Keratinocyte (primary cell): Measurements from ENCODE around the gene LMCD1. TPM values are rescaled to one million over a fixed set of nuclear protein-coding genes. Genes with fewer than 3 reads are reported as not detected.

Experiments used
- DNase-seq: peaks from one replicate; pipeline ENCODE4 v3.0.0-alpha.2; 2011; ENCODE audit warnings: low read depth, missing footprints, low spot score
- FAIRE-seq: peaks from 2 replicates; lab custom pipeline; 2011; peaks lifted over from hg19 to GRCh38; lab: Jason Lieb, UNC
- H2AFZ ChIP-seq: 2 replicates; pipeline ENCODE4 v1.6.0; 2012; ENCODE audit warnings: low read length, control low read depth, inconsistent platforms; ENCODE audit not compliant: control insufficient read depth
- H3K27ac ChIP-seq: 2 replicates; pipeline ENCODE4 v1.5.1; 2011; ENCODE audit warnings: low read length; ENCODE audit not compliant: control insufficient read depth, insufficient read depth
- H3K27me3 ChIP-seq: 3 replicates; pipeline ENCODE4 v1.6.0; 2011; ENCODE audit warnings: low read length; ENCODE audit not compliant: control insufficient read depth, insufficient read depth; ENCODE audit errors: extremely low read depth
- H3K36me3 ChIP-seq, 2 experiments: 2 replicates in 1 of 2; 3 replicates in 1 of 2; pipeline ENCODE4 v1.5.1; 2011; ENCODE audit warnings: low read length in 2 of 2, mild to moderate bottlenecking in 1 of 2; ENCODE audit not compliant: control insufficient read depth in 2 of 2, insufficient read depth in 2 of 2; ENCODE audit errors: extremely low read depth in 1 of 2
- H3K4me1 ChIP-seq: 3 replicates; pipeline ENCODE4 v1.5.1; 2011; ENCODE audit warnings: low read length; ENCODE audit not compliant: control insufficient read depth, insufficient read depth; ENCODE audit errors: extremely low read depth
- H3K4me2 ChIP-seq: 3 replicates; pipeline ENCODE4 v1.6.0; 2011; ENCODE audit warnings: low read depth, low read length; ENCODE audit not compliant: control insufficient read depth, insufficient read depth; ENCODE audit errors: extremely low read depth
- H3K4me3 ChIP-seq, 3 experiments: fragments of 200-600 bp in 1 of 3; sonication (generic) in 1 of 3; 2 replicates in 2 of 3; 3 replicates in 1 of 3; pipeline ENCODE4 v1.5.1; 2011 to 2016; ENCODE audit warnings: low read length in 3 of 3, mild to moderate bottlenecking in 3 of 3, control low read depth in 2 of 3, inconsistent platforms in 1 of 3, low read depth in 1 of 3, mixed read lengths in 1 of 3, mixed run types in 1 of 3, moderate library complexity in 1 of 3; ENCODE audit not compliant: control insufficient read depth in 2 of 3, insufficient read depth in 2 of 3; ENCODE audit errors: extremely low read depth in 1 of 3
- H3K79me2 ChIP-seq: 2 replicates; pipeline ENCODE4 v1.6.0; 2012; ENCODE audit warnings: low read length; ENCODE audit not compliant: control insufficient read depth, insufficient read depth
- H3K9ac ChIP-seq: 3 replicates; pipeline ENCODE4 v1.6.0; 2011; ENCODE audit warnings: low read length; ENCODE audit not compliant: control insufficient read depth, insufficient read depth; ENCODE audit errors: extremely low read depth
- H3K9me1 ChIP-seq: 3 replicates; pipeline ENCODE4 v1.6.0; 2011; ENCODE audit warnings: low read length; ENCODE audit not compliant: control insufficient read depth, insufficient read depth; ENCODE audit errors: extremely low read depth
- H3K9me3 ChIP-seq: 2 replicates; pipeline ENCODE4 v1.5.1; 2012; ENCODE audit warnings: low read depth, low read length; ENCODE audit not compliant: control insufficient read depth
- H4K20me1 ChIP-seq: 3 replicates; pipeline ENCODE4 v1.6.0; 2011; ENCODE audit warnings: low read length; ENCODE audit not compliant: control insufficient read depth, insufficient read depth; ENCODE audit errors: extremely low read depth
- CTCF ChIP-seq, 3 experiments: IDR thresholded peaks in 1 of 3; conservative IDR thresholded peaks in 1 of 3; optimal IDR thresholded peaks in 1 of 3; 2 replicates in 2 of 3; 3 replicates in 1 of 3; pipeline versions ENCODE3 to v1.5.1; 2011; ENCODE audit warnings: low read length in 3 of 3, mild to moderate bottlenecking in 3 of 3, moderate library complexity in 2 of 3, control low read depth in 1 of 3, inconsistent platforms in 1 of 3; ENCODE audit not compliant: insufficient read depth in 2 of 3; ENCODE audit errors: extremely low read depth in 1 of 3
- EZH2 ChIP-seq: IDR thresholded peaks from one replicate; pipeline ENCODE4 v1.6.1; 2012; ENCODE audit warnings: inconsistent platforms, mild to moderate bottlenecking, low read length, moderate library complexity
- dilution Hi-C: fragments of 300-500 bp; cut with MboI; formaldehyde crosslinking; loops from one replicate; pipeline ENCODE4 v1.7.0; 2020; ENCODE audit warnings: low sequenced_read_pairs; ENCODE audit not compliant: extremely low pct_ligation_motif_present
- polyA plus RNA-seq, 5 experiments: library from polyadenylated mRNA; depleted of rRNA in 3 of 5; stranded (reverse) in 3 of 5; stranded (forward) in 1 of 5; unstranded in 1 of 5; fragments of >200 nt; gene quantifications; 1 replicate in 1 of 5; 2 replicates in 3 of 5; 3 replicates in 1 of 5; pipeline versions ENCODE4 v1.2.1 to v1.2.3, GENCODE V29; 2011 to 2012; ENCODE audit warnings: missing spikeins in 2 of 5, low read depth in 1 of 5, low replicate concordance in 1 of 5

LMCD1 gene
- polyA plus RNA-seq, 1 donor (not counting 4 experiments of a cell fraction or from before 2014, with no cell fraction given): 3.7 TPM

- Histone ChIP-seq H3K4me1 (no peaks in the 10 kb centered on the region), H3K36me3 (no peaks in the 10 kb centered on the region), H2AFZ (no peak overlapping the region), H3K4me3 (no peak overlapping the region), H3K9ac (no peak overlapping the region), H3K27me3 (peaks cover 3% of the 10 kb centered on the region), H4K20me1 (no peaks in the 10 kb centered on the region), H3K9me3 (no peaks in the 10 kb centered on the region), H3K79me2 (no peaks in the 10 kb centered on the region), H3K4me2 (no peak overlapping the region), H3K27ac (no peak overlapping the region), H3K9me1 (no peaks in the 10 kb centered on the region)
- DNase-seq: no peak
- dilution Hi-C loops: no loop called here
- no peak for TF ChIP-seq CTCF (optimal IDR thresholded peaks at IDR 0.05 in 1 of 3, IDR thresholded peaks at IDR 0.05 in 1 of 3, conservative IDR thresholded peaks at IDR 0.05 in 1 of 3; ENCODE audit: extremely low read depth in 1 of 3, insufficient read depth in 2 of 3, low read length in 3 of 3)
- no peak for TF ChIP-seq EZH2
- FAIRE-seq: no peak
These were observed 37.8 kb downstream of the LMCD1 start for GRCh38 chr3:8539419-8539818.

GRCh38 chr3:8540456-8540855, 38.8 kb downstream of the LMCD1 start:
- dilution Hi-C loops: no loop called here
- Histone ChIP-seq H2AFZ (no peak overlapping the region), H3K9me1 (no peaks in the 10 kb centered on the region), H3K4me3 (no peak overlapping the region), H4K20me1 (no peaks in the 10 kb centered on the region), H3K27me3 (peaks cover 3% of the 10 kb centered on the region), H3K36me3 (no peaks in the 10 kb centered on the region), H3K27ac (no peak overlapping the region), H3K4me2 (no peak overlapping the region), H3K9ac (no peak overlapping the region), H3K9me3 (no peaks in the 10 kb centered on the region), H3K79me2 (no peaks in the 10 kb centered on the region), H3K4me1 (no peaks in the 10 kb centered on the region)
- DNase-seq (no peak), FAIRE-seq (no peak)
- TF ChIP-seq EZH2: no peak
- TF ChIP-seq CTCF (optimal IDR thresholded peaks at IDR 0.05 in 1 of 3, IDR thresholded peaks at IDR 0.05 in 1 of 3, conservative IDR thresholded peaks at IDR 0.05 in 1 of 3; ENCODE audit: extremely low read depth in 1 of 3, insufficient read depth in 2 of 3, low read length in 3 of 3): no peak
